Erythroblast (primary cell): ENCODE data around the gene IL1R2.

Experiments used
- DNase-seq, 2 experiments: peaks; one replicate each; lab custom pipeline; 2025; lab: John Stamatoyannopoulos, UW
- GATA1 ChIP-seq: IDR thresholded peaks from 2 replicates; pipeline ENCODE4 v1.6.1; 2011; ENCODE audit warnings: low read depth, mild to moderate bottlenecking, control low read depth, low read length, moderate library complexity
- POLR2A ChIP-seq: IDR thresholded peaks from 2 replicates; pipeline ENCODE4 v1.6.1; 2011; ENCODE audit warnings: mild to moderate bottlenecking, low read length

Gene IL1R2

DNA sequence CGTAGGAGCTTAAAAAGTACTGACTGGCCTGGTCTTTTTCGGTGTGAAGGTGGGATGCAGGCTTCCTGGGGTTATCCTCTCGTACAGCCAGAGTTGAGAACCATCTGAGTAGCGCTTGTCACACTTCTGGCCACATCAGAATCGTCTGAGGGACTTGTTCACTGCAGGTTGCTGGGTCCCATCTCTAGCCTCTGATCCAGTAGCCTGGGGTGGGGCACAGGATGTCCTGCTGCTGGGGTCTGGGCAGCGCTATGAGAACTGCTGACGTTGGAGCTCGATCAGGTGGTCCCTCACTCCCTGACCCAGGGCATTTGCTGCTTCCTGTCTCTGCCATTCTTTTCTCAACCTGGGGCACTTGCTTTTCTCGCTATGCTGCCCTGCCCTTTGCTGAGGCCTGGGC is 7.1 kb upstream of the IL1R2 start:
- DNase-seq: no peak
- no peak for TF ChIP-seq POLR2A
- no peak for TF ChIP-seq GATA1

DNA sequence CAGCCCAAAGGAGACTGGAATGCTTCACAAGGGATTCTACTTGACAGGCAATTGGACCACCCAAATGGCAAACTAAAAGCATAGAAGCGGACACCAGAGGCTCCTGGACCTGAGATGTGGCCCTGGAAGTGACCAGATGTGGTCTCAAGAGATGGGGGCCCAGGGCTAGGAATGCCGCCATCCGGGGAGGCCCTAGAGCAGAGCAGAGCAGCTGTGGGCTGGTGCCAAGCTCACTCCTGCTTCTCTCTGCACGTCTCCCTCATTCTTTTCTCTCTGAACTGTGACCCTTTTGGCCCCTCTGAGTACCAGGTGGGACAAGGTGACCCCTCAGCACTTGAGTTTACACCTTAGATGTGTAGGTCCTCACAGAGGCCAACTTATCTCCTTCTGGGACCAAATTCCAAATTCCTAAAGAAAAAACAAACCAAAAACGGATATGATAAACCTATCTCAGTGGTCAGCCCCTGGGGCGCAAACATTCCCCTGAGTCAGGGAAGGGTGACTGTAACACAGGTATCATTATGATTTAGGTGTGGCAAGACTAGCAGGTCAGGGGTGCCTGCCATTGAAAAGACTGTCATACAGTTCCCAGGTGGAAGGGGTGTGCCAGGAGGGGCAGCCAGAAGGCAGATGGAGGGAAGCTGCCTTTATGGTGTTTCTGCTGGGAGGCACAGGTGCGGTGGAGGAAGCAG is 6.5 kb upstream of the IL1R2 start:
- no peak for DNase-seq
- no peak for TF ChIP-seq GATA1
- TF ChIP-seq POLR2A: no peak

DNA sequence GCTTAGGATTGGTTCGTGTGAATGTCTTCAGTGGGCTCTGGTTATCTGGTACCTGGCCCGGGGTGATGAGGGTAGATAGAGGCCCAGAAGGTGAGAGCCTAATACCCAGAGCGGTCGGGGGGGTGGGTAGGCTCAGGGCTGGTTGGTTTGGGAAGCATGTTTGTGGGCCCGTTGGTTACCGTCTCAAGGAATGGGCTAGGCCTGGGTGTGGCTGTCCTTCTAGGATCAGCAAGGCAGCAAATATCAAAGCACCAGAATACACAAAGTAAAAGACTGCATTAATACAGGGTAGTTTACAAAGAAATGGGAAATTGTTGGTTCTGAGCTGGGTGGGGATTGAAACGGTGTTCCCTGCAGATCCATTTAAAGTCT is 6.0 kb upstream of the IL1R2 start:
- no peak for TF ChIP-seq POLR2A
- TF ChIP-seq GATA1: no peak
- DNase-seq: no peak

DNA sequence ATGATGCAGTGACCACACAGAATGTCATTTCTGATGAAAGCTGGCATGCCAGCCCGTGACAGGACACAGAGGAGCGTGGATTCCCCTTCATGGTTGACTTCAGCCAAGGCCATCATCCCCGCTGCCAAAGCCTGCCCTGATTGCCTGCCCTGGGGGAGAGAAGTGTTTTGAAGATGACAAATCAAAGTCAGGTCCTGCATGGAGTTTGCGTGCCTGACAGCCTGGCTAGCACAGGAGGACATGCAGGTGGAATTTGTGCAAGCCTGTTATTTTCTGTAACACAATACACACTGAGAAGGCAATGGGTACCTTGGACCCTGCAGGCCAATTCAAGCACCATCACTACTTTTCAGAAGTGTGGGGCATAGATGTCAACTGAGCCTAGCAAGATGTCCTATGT is 5.4 kb upstream of the IL1R2 start:
- TF ChIP-seq GATA1: no peak
- no peak for TF ChIP-seq POLR2A

DNA sequence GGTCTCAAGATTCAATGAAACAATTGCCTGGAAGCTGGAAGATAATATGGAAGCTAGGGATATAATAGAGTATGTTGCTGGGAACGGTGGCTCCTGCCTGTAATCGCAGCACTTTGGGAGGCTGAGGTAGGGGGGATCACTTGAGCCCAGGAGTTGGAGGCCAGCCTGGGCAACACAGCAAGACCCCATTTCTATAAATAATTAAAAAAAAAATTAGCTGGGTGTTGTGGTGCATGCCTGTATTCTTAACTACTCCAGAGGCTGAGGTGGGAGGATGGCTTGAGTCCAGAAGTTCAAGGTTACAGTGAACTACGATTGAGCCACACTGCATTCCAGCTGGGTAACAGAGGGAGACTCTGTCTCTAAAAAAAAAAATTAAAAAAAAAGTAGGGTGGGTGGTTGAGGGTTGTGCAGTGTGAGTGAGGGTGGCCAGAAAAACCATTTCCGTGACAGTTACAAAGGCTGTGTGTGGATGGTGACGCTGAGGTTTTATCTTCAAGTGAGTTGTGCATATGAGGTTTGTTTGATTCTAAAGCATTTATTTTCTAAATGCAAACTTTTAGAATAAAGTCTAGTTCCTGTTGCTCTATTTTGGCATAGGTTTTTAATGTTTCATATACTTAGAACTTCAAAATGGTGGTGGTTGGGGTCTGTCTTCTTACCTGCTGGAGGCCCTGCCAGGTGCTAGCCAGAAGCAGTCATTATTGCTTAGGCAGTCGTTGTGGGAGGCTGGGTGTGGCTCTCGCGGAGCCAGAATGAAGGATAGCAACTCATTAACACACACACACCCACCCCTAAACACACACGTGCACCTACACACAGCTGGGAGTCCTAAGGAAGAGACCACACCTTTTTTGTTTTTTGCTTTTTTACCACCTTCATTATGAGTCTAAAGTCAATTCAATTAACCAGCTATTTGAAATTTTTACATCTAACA is 4.7 kb upstream of the IL1R2 start:
- TF ChIP-seq GATA1 (no peak), POLR2A (no peak)
- no peak for DNase-seq

More for the DNA sequence above, 5.4 kb upstream of the IL1R2 start:
- no peak for DNase-seq

DNA sequence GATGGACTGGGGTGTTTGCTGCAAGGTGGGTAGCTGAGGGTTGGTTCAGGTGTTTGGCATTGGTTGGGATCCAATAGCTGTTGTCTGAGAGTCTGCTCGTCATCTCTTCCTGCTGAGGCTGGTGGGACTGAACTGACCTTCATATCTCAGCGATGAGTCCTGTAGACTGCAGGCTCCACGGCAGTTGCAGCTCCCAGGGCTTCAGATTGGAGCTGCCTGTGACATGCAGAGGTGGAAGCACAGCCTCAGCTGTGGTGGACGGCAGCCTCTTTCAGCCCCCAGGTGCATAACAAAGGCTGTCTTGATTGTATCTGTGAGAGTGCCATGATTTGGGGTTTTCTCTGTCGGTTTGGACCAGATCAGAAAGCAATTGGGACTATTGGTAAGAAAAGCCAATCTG is 3.9 kb upstream of the IL1R2 start:
- TF ChIP-seq GATA1: no peak
- TF ChIP-seq POLR2A: no peak
- DNase-seq: no peak

DNA sequence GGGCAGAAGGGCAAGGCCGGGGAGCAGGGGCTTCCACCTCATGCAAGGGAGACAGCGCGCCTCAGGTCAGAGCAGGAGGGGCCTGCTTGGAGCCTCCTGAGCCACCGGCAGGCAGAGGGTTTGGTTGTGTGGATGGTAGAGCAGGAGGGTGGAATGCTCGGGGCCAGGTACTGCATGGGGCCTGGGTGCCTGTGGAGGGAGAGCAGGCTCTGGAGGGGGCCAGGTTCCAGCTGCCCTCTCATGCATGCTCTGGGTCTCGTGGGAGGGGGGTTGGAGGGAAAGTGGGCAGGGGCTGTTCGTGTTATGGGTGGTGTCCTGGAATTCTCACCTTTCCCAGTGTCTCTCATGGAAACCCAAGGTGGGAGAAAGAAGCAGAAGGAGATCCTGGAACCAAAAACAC is 3.2 kb upstream of the IL1R2 start:
- TF ChIP-seq GATA1 (no peak), POLR2A (no peak)
- no peak for DNase-seq

DNA sequence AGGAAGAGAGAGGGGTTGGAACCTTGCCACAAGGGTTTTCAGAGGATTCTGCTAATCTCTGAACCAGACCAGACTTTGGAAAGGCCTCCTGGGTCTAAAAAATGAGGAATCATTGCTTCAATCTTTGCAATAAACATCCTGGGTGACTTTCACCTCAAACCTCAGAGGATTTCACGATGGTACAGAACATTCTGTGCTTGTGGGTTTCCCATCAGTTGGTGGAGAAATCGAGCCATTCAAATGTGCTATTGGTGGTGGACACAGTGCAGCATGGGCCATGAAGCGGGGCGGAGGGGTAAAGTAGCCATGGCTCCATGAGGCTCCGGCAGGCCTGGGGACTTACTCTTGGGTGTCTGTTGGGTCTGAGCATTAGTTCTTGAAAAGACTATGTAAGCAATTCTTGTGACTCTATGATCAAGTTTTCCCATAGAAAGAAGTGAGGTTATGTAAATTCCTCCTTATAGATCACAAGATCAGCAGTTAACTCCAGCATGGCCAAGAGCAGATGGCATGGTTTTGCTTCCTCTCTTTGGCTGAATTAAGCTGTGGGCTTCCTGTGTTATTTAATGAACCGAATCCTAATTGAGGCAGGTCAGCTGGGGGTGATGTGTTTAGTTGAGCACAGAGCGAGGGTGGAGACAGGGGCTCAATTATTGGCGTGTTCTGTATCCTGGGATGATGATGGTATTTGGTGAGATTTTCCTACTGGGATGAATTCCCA is 1.9 kb upstream of the IL1R2 start:
- DNase-seq: no peak
- no peak for TF ChIP-seq GATA1
- TF ChIP-seq POLR2A: no peak

DNA sequence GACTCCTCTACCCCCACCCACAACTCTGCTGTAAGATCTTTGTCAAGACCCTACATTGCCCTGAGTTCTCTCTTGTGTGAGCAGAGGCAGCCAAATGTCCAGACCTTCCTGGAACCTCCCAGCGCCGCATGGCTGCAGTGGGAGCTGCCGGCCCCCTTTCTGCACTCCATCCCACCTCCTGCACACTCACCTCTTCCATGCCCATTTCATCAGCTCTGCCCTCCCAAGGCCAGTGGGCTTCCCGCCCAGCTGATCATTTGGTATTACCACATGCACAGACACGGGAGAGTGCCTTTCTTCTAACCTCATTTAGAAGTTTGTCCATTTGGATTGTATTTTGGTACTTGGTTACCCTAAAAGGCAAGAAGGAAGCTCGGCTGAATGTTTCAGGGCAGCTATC is 2.0 kb downstream of the IL1R2 start:
- no peak for DNase-seq
- TF ChIP-seq POLR2A (no peak), GATA1 (no peak)

DNA sequence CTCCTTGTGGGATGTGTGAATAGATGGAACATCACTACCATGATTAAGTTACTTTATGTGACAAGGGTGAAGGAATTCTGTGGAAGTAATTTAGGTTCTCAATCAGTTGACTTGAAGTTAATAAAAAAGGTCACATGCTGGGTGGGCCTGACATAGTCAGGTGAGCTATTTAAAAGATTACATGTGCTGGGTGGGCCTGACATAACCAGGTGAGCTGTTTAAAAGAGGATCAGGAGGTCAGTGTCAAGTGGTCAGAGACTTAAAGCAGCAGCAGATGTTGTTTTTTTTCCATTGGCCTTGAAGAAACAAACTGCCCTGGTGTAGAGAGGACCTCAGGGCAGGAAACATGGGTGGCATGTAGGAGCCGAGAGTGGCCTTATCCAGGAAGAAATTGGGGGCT is 3.3 kb downstream of the IL1R2 start:
- no peak for TF ChIP-seq POLR2A
- TF ChIP-seq GATA1: no peak
- no peak for DNase-seq

DNA sequence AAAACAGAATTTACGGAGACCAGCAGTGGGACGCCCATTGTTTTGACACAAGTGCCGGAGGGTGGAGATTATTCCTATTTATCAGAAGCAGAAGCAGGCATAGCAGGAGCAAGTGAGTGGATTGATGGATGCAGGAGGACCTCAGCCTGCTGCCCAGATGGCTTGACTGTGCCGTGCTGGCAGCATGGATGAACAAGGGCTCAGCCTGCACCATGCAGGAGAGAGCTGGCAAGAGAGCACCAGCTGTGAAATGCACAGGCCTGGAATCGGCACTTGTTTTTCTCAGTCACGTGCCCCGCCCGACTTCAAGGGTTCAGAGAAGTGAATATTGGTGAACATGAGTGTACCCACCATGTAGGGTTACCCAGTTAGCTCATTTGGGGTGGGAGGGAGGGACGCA is 4.0 kb downstream of the IL1R2 start:
- no peak for DNase-seq
- no peak for TF ChIP-seq GATA1

DNA sequence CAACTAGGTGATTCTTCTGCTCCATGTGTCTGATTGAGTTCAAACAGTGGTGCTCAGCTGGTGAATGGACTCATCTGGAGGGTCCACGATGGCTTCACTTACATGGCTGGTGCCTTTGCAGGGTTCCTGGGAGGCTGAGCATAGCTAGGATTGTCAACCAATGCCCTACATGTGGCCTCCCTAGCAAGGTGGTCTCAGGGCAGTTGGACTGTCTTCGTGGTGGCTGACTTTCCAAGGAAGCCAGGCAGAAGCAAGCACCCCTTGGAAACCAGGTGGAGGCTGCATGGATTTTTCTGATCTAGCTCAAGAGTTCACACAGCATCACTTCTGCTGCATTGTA is 6.8 kb downstream of the IL1R2 start:
- no peak for DNase-seq
- no peak for TF ChIP-seq POLR2A
- no peak for TF ChIP-seq GATA1

DNA sequence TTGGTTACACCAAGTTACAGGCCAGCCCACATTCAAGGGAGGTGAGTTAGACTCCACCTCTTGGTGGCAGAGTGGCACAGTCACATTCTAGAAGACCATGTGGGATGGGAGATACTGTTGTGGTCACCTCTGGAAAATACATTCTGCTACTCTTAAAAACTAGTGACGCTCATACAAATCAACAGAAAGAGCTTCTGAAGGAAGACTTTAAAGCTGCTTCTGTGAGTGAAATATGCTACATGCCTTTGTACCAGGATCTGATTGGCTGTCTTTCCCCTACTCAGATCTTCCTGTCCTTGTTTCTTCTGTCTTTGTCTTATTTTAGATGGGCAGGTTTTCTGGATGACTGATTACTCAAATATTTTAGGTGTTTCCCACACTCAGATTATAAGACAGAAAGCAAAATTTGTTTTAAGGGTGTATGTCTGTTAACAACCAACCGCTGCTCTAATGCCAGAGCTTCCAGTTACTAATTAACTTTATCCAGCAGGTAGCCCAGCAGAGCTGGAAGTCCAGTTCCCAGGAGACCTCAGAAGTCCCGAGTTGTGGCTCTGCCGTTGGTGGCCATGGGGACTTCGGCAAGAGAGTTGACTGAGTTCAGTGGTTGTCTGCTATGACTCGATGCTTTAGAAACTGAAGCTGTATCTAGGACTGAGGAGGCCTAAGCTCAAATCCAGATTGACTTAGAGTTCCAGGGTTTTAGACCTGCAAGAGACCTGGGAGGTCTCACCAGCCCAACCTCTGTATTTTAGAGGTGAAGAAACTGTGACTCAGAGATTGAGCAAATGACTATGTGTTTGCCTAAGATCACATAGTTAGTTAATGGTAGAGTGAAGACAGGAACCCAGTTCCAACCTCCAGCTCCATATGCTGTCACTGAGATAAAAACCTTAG is 7.4 kb downstream of the IL1R2 start:
- no peak for DNase-seq
- TF ChIP-seq GATA1 (no peak), POLR2A (no peak)
